ENCODE measurements around the gene PAIP2.

- TF ChIP-seq CTCF (IDR thresholded peaks at IDR 0.05), result no peak
- no peak for TF ChIP-seq POLR2A (IDR thresholded peaks at IDR 0.05)
These were observed 35.5 kb upstream of the PAIP2 start for GRCh38 chr5:139306197-139306596.
